PC-9 (cell line): Measurements from ENCODE around the gene PLD5.

Source experiments
- EZH2 ChIP-seq: fragments of 200-600 bp; sonication (generic); IDR thresholded peaks from 2 replicates; pipeline ENCODE4 v1.8.0; 2017; ENCODE audit warnings: antibody characterized with exemption, low read depth
- TF ChIP-seq, protein P1 (sequence below): fragments of 200-600 bp; sonication (generic); conservative IDR thresholded peaks from 2 replicates; pipeline ENCODE4 v1.6.1; 2017; ENCODE audit warnings: mixed run types, antibody characterized with exemption, mild to moderate bottlenecking, moderate library complexity

DNA sequence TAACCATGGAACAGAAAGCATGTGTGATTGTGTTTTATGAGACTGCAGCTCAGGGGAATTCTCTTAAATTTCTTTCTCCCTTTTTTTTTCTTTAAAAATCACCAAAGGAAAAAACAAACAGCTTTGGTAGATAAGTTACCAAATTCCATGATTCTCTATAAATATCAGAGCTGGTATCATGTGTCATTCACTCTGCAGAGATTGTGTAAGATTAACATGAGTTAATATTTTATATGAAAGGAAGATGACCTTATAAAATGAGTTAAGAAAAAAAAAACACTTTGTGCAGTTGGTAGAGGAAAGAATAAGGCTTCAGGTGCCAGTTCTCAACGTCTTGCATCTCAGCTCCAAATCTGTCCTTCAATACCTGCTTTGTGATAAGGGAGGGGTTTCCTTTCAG is 287.4 kb downstream of the PLD5 start:
- TF ChIP-seq, protein P1, sequence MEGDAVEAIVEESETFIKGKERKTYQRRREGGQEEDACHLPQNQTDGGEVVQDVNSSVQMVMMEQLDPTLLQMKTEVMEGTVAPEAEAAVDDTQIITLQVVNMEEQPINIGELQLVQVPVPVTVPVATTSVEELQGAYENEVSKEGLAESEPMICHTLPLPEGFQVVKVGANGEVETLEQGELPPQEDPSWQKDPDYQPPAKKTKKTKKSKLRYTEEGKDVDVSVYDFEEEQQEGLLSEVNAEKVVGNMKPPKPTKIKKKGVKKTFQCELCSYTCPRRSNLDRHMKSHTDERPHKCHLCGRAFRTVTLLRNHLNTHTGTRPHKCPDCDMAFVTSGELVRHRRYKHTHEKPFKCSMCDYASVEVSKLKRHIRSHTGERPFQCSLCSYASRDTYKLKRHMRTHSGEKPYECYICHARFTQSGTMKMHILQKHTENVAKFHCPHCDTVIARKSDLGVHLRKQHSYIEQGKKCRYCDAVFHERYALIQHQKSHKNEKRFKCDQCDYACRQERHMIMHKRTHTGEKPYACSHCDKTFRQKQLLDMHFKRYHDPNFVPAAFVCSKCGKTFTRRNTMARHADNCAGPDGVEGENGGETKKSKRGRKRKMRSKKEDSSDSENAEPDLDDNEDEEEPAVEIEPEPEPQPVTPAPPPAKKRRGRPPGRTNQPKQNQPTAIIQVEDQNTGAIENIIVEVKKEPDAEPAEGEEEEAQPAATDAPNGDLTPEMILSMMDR = no peak
- no peak for TF ChIP-seq EZH2
